ENCODE results near the gene TBC1D1. TPM values are rescaled to one million over a fixed set of nuclear protein-coding genes. Genes with fewer than 3 reads are reported as not detected.

TBC1D1 gene
- total RNA-seq, 1 donor = 66.6 TPM

DNA sequence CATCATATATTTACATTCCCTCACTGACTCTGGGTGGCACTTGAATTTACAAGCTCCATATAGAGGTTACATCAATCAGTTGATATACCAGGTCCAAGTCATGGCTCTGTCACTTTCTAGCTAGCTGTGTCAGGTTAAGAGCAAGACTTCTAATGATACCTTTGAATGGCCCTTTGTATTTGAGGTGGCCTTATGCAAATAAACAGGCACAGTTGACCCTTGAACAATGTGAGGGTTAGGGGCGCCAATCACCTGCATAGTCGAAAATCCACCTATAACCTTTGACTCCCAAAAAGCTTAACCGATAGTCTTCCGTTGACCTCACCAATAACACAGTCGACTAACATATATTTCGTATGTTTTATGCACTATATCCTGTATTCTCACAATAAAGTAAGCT is 68.0 kb downstream of the TBC1D1 start:
- no peak overlapping the region for H3K4me2 ChIP-seq (ENCODE audit: insufficient read depth, low read length)
- H3K79me2 ChIP-seq (ENCODE audit: insufficient read depth, low read length) = no peaks in the 10 kb centered on the region
- no peaks in the 10 kb centered on the region for H3K27me3 ChIP-seq (ENCODE audit: insufficient read depth, low read length)
- H4K20me1 ChIP-seq (ENCODE audit: insufficient read depth, low read length) = no peaks in the 10 kb centered on the region
- DNase-seq (ENCODE audit: insufficient read length, low spot score, missing footprints) = no peak
- H3K4me1 ChIP-seq (ENCODE audit: insufficient read depth, low read length) = no peaks in the 10 kb centered on the region
- H3K4me3 ChIP-seq (ENCODE audit: insufficient read depth, low read length) = no peak overlapping the region
- H3K9me3 ChIP-seq (ENCODE audit: low read depth, low read length) = no peaks in the 10 kb centered on the region
- no peak overlapping the region for H3K27ac ChIP-seq (ENCODE audit: low read depth, low read length)
- no peak overlapping the region for H2AFZ ChIP-seq (ENCODE audit: low read length)
- TF ChIP-seq, protein P1, sequence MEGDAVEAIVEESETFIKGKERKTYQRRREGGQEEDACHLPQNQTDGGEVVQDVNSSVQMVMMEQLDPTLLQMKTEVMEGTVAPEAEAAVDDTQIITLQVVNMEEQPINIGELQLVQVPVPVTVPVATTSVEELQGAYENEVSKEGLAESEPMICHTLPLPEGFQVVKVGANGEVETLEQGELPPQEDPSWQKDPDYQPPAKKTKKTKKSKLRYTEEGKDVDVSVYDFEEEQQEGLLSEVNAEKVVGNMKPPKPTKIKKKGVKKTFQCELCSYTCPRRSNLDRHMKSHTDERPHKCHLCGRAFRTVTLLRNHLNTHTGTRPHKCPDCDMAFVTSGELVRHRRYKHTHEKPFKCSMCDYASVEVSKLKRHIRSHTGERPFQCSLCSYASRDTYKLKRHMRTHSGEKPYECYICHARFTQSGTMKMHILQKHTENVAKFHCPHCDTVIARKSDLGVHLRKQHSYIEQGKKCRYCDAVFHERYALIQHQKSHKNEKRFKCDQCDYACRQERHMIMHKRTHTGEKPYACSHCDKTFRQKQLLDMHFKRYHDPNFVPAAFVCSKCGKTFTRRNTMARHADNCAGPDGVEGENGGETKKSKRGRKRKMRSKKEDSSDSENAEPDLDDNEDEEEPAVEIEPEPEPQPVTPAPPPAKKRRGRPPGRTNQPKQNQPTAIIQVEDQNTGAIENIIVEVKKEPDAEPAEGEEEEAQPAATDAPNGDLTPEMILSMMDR (IDR thresholded peaks at IDR 0.05; ENCODE audit: extremely low read depth, low read depth, low read length) = no peak
- H3K36me3 ChIP-seq (ENCODE audit: insufficient read depth, low read length) = no peaks in the 10 kb centered on the region

DNA sequence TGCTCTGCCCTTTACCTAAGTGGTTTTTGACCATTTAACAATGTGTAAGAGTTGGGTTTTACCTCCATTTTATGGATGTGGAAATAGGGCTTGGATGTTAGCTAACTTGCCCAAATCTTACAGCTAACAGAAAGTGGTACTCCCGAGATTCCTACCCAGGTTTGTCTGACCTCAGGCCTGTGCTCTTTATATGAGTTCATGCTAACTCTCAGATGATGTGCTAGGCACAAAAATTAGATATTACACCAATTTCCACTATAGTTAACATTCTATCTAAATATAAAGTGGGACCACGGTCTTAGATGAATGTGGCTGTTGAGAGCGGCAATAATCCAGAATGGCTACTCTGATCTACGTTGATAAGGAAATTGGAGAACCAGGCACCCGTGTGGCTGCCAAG is 69.2 kb downstream of the TBC1D1 start, which contains the start of gene PTTG2:
Gene PTTG2, plus strand, starts transcription at position 301 of the 400 bp plus-strand sequence. Its CDS starts 37 bp downstream, at position 338.
- H3K79me2 ChIP-seq (ENCODE audit: insufficient read depth, low read length) = no peaks in the 10 kb centered on the region
- no peaks in the 10 kb centered on the region for H4K20me1 ChIP-seq (ENCODE audit: insufficient read depth, low read length)
- H3K9me3 ChIP-seq (ENCODE audit: low read depth, low read length) = no peaks in the 10 kb centered on the region
- TF ChIP-seq, protein P1 (IDR thresholded peaks at IDR 0.05; ENCODE audit: extremely low read depth, low read depth, low read length) = no peak
- no peaks in the 10 kb centered on the region for H3K36me3 ChIP-seq (ENCODE audit: insufficient read depth, low read length)
- no peaks in the 10 kb centered on the region for H3K27me3 ChIP-seq (ENCODE audit: insufficient read depth, low read length)
- no peak within 1 kb of the TSS for H2AFZ ChIP-seq (ENCODE audit: low read length)
- no peak within 1 kb of the TSS for H3K27ac ChIP-seq (ENCODE audit: low read depth, low read length)
- no peak within 1 kb of the TSS for H3K4me3 ChIP-seq (ENCODE audit: insufficient read depth, low read length)
- no peak within 1 kb of the TSS for H3K4me2 ChIP-seq (ENCODE audit: insufficient read depth, low read length)
- no peaks in the 10 kb centered on the region for H3K4me1 ChIP-seq (ENCODE audit: insufficient read depth, low read length)
- no peak for DNase-seq (ENCODE audit: insufficient read length, low spot score, missing footprints)

DNA sequence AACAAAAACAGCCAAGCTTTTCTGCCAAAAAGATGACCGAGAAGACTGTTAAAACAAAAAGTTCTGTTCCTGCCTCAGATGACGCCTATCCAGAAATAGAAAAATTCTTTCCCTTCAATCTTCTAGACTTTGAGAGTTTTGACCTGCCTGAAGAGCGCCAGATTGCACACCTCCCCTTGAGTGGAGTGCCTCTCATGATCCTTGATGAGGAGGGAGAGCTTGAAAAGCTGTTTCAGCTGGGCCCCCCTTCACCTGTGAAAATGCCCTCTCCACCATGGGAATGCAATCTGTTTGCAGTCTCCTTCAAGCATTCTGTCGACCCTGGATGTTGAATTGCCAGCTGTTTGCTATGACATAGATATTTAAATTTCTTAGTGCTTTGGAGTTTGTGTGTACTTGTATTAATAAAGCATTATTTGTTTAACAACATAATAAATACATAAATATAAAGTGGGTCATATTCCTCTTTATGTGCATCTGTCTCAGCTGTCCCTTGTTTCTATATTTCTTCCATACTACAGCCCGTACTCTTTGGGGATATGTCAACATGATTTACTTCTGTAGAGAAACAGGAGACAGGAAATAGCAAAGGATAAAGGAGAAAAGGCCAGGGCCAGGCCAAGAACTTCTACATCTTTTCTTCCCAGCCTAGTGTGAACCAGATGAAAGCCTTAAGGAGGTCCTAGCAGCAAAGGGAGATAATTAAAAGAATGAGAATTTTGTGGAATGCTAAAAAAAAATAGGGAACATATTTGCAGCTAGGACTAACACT is 70.0 kb downstream of the TBC1D1 start:
- H3K4me1 ChIP-seq (ENCODE audit: insufficient read depth, low read length) = no peaks in the 10 kb centered on the region
- H4K20me1 ChIP-seq (ENCODE audit: insufficient read depth, low read length) = no peaks in the 10 kb centered on the region
- no peak overlapping the region for H2AFZ ChIP-seq (ENCODE audit: low read length)
- no peaks in the 10 kb centered on the region for H3K9me3 ChIP-seq (ENCODE audit: low read depth, low read length)
- H3K27me3 ChIP-seq (ENCODE audit: insufficient read depth, low read length) = no peaks in the 10 kb centered on the region
- DNase-seq (ENCODE audit: insufficient read length, low spot score, missing footprints) = no peak
- H3K27ac ChIP-seq (ENCODE audit: low read depth, low read length) = no peak overlapping the region
- TF ChIP-seq, protein P1 (IDR thresholded peaks at IDR 0.05; ENCODE audit: extremely low read depth, low read depth, low read length) = no peak
- no peak overlapping the region for H3K4me2 ChIP-seq (ENCODE audit: insufficient read depth, low read length)
- H3K79me2 ChIP-seq (ENCODE audit: insufficient read depth, low read length) = no peaks in the 10 kb centered on the region
- no peaks in the 10 kb centered on the region for H3K36me3 ChIP-seq (ENCODE audit: insufficient read depth, low read length)
- H3K4me3 ChIP-seq (ENCODE audit: insufficient read depth, low read length) = no peak overlapping the region

DNA sequence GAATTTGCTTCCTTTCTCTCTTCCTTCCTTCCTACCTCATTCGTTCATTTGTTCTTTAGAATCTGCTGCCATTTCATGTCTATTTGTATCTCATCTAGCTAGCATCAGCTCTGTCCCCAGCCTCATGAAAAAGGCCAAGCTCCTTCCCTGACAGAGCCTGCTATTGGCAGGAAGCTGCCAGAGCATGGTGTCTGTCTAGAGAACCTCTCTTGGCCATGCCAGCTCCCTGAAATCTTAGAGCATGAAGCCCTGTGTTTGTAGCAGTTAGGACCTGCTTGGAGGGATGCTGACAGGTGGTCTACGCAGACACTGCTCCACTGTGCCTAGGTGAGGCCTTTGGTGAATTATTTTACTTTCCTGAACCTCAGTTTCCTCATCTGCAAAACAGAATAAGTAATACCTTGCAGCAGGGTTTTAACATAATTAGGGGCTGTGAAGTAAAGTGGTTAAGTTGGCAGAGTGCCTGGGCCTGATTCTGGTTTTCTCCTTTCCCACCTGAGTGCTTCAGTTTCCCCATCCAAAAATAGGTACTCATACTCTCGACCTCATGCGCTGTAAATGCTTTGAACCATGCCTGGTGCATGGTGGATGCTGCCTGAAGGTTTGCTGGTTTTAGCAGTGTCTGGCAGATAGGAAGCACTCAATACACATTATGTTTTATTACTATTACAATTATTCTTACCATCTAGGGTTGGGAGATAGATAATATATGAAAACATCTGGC is 74.0 kb downstream of the TBC1D1 start:
- H3K9me3 ChIP-seq (ENCODE audit: low read depth, low read length) = no peaks in the 10 kb centered on the region
- no peak overlapping the region for H3K4me2 ChIP-seq (ENCODE audit: insufficient read depth, low read length)
- no peaks in the 10 kb centered on the region for H4K20me1 ChIP-seq (ENCODE audit: insufficient read depth, low read length)
- H2AFZ ChIP-seq (ENCODE audit: low read length) = no peak overlapping the region
- no peak overlapping the region for H3K4me3 ChIP-seq (ENCODE audit: insufficient read depth, low read length)
- no peak overlapping the region for H3K27ac ChIP-seq (ENCODE audit: low read depth, low read length)
- no peaks in the 10 kb centered on the region for H3K79me2 ChIP-seq (ENCODE audit: insufficient read depth, low read length)
- TF ChIP-seq, protein P1 (IDR thresholded peaks at IDR 0.05; ENCODE audit: extremely low read depth, low read depth, low read length) = no peak
- no peaks in the 10 kb centered on the region for H3K4me1 ChIP-seq (ENCODE audit: insufficient read depth, low read length)
- no peaks in the 10 kb centered on the region for H3K27me3 ChIP-seq (ENCODE audit: insufficient read depth, low read length)
- no peak for DNase-seq (ENCODE audit: insufficient read length, low spot score, missing footprints)
- H3K36me3 ChIP-seq (ENCODE audit: insufficient read depth, low read length) = no peaks in the 10 kb centered on the region

All from osteoblast (primary cell).